PC-9 (cell line): ENCODE data around the gene GPS1. TPM values are rescaled to one million over a fixed set of nuclear protein-coding genes. Genes with fewer than 3 reads are reported as not detected.

Experiments used
- BruUV-seq: library from RNA; stranded (reverse); fragments of 400-500 nt; replicated peaks from 2 replicates; lab custom pipeline; 2021; lab: Mats Ljungman, UMichigan
- CTCF ChIA-PET: fragments of 300-600 bp; sonication (Branson Sonifier 250); formaldehyde crosslinking; loops from one replicate; lab custom pipeline; 2022; ENCODE audit warnings: antibody characterized with exemption; lab: Charles Lee
- POLR2A ChIA-PET: fragments of 300-600 bp; sonication (Branson Sonifier 250); formaldehyde crosslinking; loops from one replicate; lab custom pipeline; 2022; ENCODE audit warnings: antibody characterized with exemption; ENCODE audit not compliant: unreplicated experiment; lab: Charles Lee
- DNase-seq, 2 experiments: peaks; one replicate each; pipeline versions ENCODE4 v3.0.0 to v3.0.0-alpha.2; 2015 to 2022; ENCODE audit warnings: mixed read lengths in 1 of 2
- H2AFZ ChIP-seq: fragments of 200-600 bp; sonication (generic); 2 replicates; pipeline ENCODE4 v1.8.1; 2017; ENCODE audit warnings: antibody characterized with exemption
- H3F3A ChIP-seq: fragments of 200-600 bp; sonication (generic); 2 replicates; pipeline ENCODE4 v1.8.1; 2017; ENCODE audit warnings: antibody characterized with exemption, mild to moderate bottlenecking, low read depth; ENCODE audit not compliant: insufficient read depth
- H3K27ac ChIP-seq: fragments of 200-600 bp; sonication (generic); 2 replicates; pipeline ENCODE4 v1.6.1; 2016; ENCODE audit warnings: mixed run types
- H3K27me3 ChIP-seq: fragments of 200-600 bp; sonication (generic); 2 replicates; pipeline ENCODE4 v1.6.1; 2016; ENCODE audit warnings: low read depth, mixed run types; ENCODE audit not compliant: insufficient read depth
- H3K36me3 ChIP-seq: fragments of 200-600 bp; sonication (generic); 2 replicates; pipeline ENCODE4 v1.6.1; 2016; ENCODE audit warnings: low read depth, mixed run types
- H3K4me1 ChIP-seq: fragments of 200-600 bp; sonication (generic); replicated peaks from 2 replicates; pipeline ENCODE4 v1.6.1; 2016; ENCODE audit warnings: mixed run types; ENCODE audit not compliant: insufficient read depth
- H3K4me2 ChIP-seq: fragments of 200-600 bp; sonication (generic); 2 replicates; pipeline ENCODE4 v1.6.1; 2017; ENCODE audit warnings: mixed run types
- H3K4me3 ChIP-seq: fragments of 200-600 bp; sonication (generic); 2 replicates; pipeline ENCODE4 v1.6.1; 2016; ENCODE audit warnings: mixed run types
- H3K79me2 ChIP-seq: fragments of 200-600 bp; sonication (generic); 2 replicates; pipeline ENCODE4 v1.6.1; 2017; ENCODE audit warnings: low read depth, mixed run types
- H3K9me2 ChIP-seq: fragments of 200-600 bp; sonication (generic); 2 replicates; pipeline ENCODE4 v1.8.1; 2017; ENCODE audit warnings: mild to moderate bottlenecking; ENCODE audit not compliant: insufficient read depth
- H3K9me3 ChIP-seq: fragments of 200-600 bp; sonication (generic); 2 replicates; pipeline ENCODE4 v1.8.1; 2016; ENCODE audit warnings: low read depth; ENCODE audit not compliant: insufficient read depth
- H4K20me1 ChIP-seq: fragments of 200-600 bp; sonication (generic); 2 replicates; pipeline ENCODE4 v1.8.1; 2017; ENCODE audit not compliant: insufficient read depth
- EZH2 ChIP-seq: fragments of 200-600 bp; sonication (generic); IDR thresholded peaks from 2 replicates; pipeline ENCODE4 v1.8.0; 2017; ENCODE audit warnings: antibody characterized with exemption, low read depth
- intact Hi-C: fragments of 100-400 bp; cut with micrococcal nuclease; formaldehyde crosslinking; loops from one replicate; pipeline ENCODE4 v1.10.0; 2022; ENCODE audit not compliant: unreplicated experiment
- total RNA-seq: library from RNA; stranded (reverse); gene quantifications from 2 replicates; pipeline ENCODE4 v1.2.3, GENCODE V29; 2021
- TF ChIP-seq, protein P1 (sequence below): fragments of 200-600 bp; sonication (generic); conservative IDR thresholded peaks from 2 replicates; pipeline ENCODE4 v1.6.1; 2017; ENCODE audit warnings: mixed run types, antibody characterized with exemption, mild to moderate bottlenecking, moderate library complexity

The GPS1 gene
- total RNA-seq, 1 experiment from 2014 or later, result 121 TPM

DNA sequence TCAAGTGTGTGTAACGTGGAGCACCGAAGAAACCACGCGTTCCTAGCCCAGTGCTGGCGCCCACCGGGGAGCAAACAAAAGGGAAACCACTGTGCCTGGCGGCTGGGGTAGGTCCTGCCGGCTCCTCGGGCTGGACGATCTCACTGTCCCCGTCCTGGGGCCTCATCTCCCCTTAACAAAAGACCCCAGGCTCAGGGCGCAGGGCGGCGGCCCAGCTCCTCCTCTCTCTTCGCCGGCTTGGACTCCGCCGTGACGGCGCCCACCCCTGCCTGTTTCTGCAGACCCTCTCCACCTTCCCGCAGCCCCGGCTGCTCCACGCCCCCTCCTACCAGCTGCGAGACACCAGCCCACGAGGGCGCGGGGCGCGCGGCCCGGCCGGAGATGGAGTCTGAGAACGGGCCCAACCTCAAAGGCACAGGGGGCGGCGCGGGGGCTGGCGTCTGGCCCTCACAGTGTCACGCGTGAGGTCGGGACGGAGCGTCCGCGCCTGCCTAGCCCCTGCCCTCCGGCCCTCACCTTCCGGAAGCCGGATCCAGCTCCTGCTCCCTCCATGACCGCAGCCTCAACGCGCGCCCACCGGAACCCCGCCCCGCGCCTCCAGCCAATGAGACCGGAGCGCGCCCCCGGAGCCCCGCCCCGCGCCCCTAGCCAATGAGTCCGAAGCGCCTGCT is 29.3 kb upstream of the GPS1 start, which contains the start of gene CENPX:
Gene CENPX, minus strand, starts transcription at position 569 of the 671 bp plus-strand sequence. Its CDS starts 17 bp downstream, at position 552.
- Histone ChIP-seq H3K9me3 (no peaks in the 10 kb centered on the region), H3K9me2 (no peaks in the 10 kb centered on the region), H2AFZ (peak within 1 kb of the TSS; percentile 79), H3K4me2 (peak within 1 kb of the TSS; percentile 89), H3F3A (peaks cover 6% of the 10 kb centered on the region; the same call in 1 of the 2 replicates), H3K36me3 (no peaks in the 10 kb centered on the region), H3K27me3 (no peaks in the 10 kb centered on the region), H3K27ac (no peak within 1 kb of the TSS), H3K4me3 (peak within 1 kb of the TSS; percentile 84), H3K4me1 (peaks cover 6% of the 10 kb centered on the region; the same call in 1 of the 2 replicates), H4K20me1 (peaks cover 5% of the 10 kb centered on the region; the same call in 1 of the 2 replicates), H3K79me2 (peaks cover 11% of the 10 kb centered on the region; the same call in 1 of the 2 replicates)
- intact Hi-C loops, result loop anchor here (2.0 to 5.0 kb wide), 3 partner anchors 110 to 340 kb away; partner anchors contain the start of genes ARHGDIA, ARL16 and HGS
- no TSS peak for BruUV-seq
- no peak for TF ChIP-seq EZH2
- TF ChIP-seq, protein P1, sequence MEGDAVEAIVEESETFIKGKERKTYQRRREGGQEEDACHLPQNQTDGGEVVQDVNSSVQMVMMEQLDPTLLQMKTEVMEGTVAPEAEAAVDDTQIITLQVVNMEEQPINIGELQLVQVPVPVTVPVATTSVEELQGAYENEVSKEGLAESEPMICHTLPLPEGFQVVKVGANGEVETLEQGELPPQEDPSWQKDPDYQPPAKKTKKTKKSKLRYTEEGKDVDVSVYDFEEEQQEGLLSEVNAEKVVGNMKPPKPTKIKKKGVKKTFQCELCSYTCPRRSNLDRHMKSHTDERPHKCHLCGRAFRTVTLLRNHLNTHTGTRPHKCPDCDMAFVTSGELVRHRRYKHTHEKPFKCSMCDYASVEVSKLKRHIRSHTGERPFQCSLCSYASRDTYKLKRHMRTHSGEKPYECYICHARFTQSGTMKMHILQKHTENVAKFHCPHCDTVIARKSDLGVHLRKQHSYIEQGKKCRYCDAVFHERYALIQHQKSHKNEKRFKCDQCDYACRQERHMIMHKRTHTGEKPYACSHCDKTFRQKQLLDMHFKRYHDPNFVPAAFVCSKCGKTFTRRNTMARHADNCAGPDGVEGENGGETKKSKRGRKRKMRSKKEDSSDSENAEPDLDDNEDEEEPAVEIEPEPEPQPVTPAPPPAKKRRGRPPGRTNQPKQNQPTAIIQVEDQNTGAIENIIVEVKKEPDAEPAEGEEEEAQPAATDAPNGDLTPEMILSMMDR, result no peak
- CTCF ChIA-PET, result interaction anchor here (0.6 to 3.2 kb wide), 10 partner anchors 15 to 300 kb away, joined by 3 to 18 read pairs (median 4); partner anchors contain the start of gene DCXR
- peak in 1 of 2 experiments; percentile 25 for DNase-seq
- POLR2A ChIA-PET, result interaction anchor here (0.5 to 1.0 kb wide), 7 partner anchors 19 to 524 kb away, joined by 3 to 14 read pairs (median 5); no protein-coding TSS in a partner anchor

DNA sequence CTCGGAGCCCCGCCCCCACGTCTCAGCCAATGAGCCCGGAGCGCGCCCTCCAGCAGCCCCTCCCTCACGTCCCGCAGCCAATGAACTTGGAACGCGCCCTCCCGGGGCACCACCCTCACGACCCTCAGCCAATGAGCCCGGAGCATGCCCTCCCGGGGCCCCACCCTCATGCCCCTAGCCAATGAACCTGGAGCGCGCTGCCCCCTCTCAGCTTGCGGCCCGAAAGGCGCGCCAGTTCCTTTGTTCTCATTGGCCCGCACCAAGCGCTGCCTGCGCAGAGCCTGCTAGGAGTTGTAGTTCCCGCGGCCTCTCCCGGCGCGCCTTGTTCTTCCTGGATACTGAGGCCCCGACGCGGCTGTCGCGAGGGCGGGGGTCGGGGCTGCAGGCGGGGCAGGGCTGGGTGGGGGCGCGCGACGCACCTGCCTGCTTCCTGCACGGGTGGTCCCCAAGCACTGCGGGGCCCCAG is 28.7 kb upstream of the GPS1 start, which contains the start of gene LRRC45:
Gene LRRC45, plus strand, starts transcription at position 325 of the 466 bp plus-strand sequence. CDS start 339 bp downstream, outside the sequence.
- TF ChIP-seq, protein P1, result no peak
- no peak for TF ChIP-seq EZH2
- H3K27ac ChIP-seq, result no peak within 1 kb of the TSS
- CTCF ChIA-PET, result interaction anchor here (0.7 to 3.2 kb wide), 7 partner anchors 15 to 301 kb away, joined by 3 to 18 read pairs (median 10); partner anchors contain the start of gene DCXR
- H4K20me1 ChIP-seq, result peaks cover 5% of the 10 kb centered on the region; the same call in 1 of the 2 replicates
- DNase-seq, result peak; percentile 92 to 100
- H2AFZ ChIP-seq, result peak within 1 kb of the TSS; percentile 79
- no TSS peak for BruUV-seq
- H3K36me3 ChIP-seq, result no peaks in the 10 kb centered on the region
- H3F3A ChIP-seq, result peaks cover 6% of the 10 kb centered on the region; the same call in 1 of the 2 replicates
- intact Hi-C loops, result loop anchor here (1.0 to 5.0 kb wide), 6 partner anchors 8 to 341 kb away; partner anchors contain the start of genes ARHGDIA, ARL16, FASN and HGS
- no peaks in the 10 kb centered on the region for H3K9me3 ChIP-seq
- H3K4me1 ChIP-seq, result peaks cover 6% of the 10 kb centered on the region; the same call in 1 of the 2 replicates
- H3K79me2 ChIP-seq, result peaks cover 11% of the 10 kb centered on the region; the same call in 1 of the 2 replicates
- POLR2A ChIA-PET, result interaction anchor here (0.5 to 1.0 kb wide), 11 partner anchors 9 to 524 kb away, joined by 3 to 14 read pairs (median 4); partner anchors contain the start of gene RAC3
- H3K27me3 ChIP-seq, result no peaks in the 10 kb centered on the region
- peak within 1 kb of the TSS; percentile 89 for H3K4me2 ChIP-seq
- H3K9me2 ChIP-seq, result no peaks in the 10 kb centered on the region
- H3K4me3 ChIP-seq, result peak within 1 kb of the TSS; percentile 84
